Stimulated activated CD4-positive, alpha-beta T cell treated with anti-CD3 and anti-CD28 coated beads, Interleukin-1b, Interleukin-23, amount 100 ng/mL, for 48 hours (primary cell): ENCODE data around the gene TTLL10.

Experiments used
- DNase-seq: peaks from one replicate; pipeline ENCODE4 v3.0.0-alpha.2; 2020

Gene TTLL10

DNA sequence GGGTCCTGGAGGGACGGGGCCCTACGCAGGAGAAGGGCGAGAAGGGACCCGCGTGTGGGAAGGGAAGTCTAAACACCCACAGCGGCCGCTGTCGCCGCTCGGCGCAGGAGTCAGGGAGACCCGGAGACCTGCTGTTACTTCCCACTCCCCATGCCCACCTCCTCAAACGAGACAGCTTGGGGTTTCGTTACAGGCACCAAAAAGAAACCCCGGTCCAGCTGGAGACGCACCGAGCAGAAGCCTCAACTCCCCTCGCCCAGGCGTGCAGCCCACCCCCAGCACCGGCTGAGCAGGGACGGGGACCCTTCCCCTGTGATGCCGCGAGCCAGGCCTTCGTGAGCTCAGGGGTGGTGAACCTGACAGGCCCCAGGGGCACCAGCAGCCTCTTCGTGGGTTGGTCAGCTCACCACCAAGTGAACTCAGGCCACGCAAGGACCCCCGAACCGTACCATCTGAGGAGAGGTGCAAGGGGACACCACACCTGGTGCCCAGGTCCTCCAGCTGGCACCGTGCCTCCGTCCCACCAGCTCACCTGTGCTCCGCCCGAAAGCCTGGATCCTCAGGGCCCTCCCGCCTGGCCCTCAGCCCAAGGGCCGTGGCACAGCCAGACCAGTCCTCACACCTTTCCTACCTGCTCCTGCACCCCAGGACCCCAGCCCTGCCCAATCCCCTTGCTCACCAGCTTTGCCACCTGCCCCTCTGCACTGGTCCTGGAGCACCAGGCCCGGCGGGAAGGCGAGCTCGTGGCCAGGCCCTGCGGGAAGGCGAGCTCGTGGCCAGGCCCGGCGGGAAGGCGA lies 53.1 kb downstream of the TTLL10 start:
- no peak for DNase-seq

DNA sequence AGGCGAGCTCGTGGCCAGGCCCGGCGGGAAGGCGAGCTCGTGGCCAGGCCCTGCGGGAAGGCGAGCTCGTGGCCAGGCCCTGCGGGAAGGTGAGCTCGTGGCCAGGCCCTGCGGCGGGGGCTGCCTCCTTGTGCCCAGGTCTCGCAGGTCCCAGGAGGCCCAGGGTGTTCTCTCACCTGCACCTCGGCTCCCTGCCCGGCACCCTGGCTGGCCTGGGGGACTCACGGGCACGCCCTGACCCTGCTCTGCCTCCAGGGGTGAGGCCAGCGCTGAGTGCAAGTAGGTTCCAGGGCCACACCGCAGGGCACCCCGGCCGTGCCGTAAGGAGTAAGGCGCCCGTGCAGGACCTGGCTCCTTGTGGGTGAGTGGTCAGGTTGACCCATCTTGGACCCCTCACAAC lies 53.7 kb downstream of the TTLL10 start:
- DNase-seq: no peak

DNA sequence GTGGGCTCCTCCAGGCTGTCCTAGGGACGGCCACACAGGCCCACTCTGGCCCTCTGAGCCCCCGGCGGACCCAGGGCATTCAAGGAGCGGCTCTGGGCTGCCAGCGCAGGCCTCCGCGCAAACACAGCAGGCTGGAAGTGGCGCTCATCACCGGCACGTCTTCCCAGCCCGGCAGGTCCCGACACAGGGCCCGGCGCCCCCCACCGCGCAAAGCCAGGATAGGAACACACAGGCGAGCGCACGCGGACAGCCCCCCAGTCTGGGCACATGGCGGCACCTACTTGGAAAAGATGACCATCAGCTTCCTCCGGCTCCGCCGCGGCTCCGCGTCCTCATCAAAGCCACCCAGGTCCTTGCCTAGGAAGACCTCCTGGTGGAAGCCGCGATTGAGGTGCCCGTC lies 54.5 kb downstream of the TTLL10 start:
- no peak for DNase-seq

DNA sequence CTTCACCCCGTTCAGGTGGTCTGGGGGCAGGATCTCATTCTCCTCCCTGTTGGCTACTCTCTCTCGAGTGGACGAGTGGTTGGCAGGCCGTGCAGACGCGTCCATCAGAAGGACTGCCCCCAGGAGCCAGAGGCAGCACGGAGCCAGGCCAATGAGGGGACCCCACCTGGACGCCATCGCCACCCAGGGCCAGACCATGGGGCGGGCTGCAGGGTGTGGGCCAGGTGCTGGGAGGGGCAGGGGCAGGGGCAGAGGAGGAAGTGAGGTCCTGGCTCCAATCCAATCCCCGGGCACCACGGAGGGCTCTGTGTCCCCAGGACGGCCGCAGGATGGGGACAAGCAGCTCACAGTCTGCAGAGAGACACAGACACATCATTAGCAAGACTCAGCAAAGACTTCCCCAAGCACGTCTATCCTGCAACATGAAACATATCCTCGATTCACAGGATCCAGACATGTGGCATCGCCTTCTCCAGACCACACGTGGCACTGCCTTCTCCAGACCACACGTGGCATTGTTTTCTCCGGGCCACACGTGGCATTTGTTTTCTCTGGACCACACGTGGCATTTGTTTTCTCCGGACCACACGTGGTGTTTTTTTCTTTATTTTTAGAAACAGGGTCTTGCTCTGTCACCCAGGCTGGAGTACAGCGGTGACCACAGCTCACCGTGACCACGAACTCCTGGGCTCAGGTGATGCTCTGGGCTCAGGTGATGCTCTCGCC lies 55.1 kb downstream of the TTLL10 start:
- DNase-seq: no peak

DNA sequence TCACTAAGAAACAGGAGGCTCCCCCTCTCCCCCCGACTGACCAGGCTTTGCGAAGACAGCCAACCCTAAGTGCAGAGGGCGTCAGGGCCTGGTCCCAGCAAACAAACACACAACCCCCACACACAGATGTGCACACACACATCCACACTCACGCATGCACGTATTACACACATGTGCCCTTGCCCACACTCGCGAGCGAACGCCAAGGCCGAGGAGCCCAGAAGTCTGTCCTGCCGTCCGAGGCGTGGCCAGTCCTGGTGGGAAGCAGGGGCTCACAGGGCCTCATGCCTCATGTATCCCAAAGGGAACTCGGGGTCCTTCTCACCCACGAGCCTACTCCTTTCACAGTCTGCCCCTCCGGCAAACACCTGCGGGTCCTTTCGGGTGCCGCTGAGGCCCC lies 56.1 kb downstream of the TTLL10 start:
- DNase-seq: no peak

DNA sequence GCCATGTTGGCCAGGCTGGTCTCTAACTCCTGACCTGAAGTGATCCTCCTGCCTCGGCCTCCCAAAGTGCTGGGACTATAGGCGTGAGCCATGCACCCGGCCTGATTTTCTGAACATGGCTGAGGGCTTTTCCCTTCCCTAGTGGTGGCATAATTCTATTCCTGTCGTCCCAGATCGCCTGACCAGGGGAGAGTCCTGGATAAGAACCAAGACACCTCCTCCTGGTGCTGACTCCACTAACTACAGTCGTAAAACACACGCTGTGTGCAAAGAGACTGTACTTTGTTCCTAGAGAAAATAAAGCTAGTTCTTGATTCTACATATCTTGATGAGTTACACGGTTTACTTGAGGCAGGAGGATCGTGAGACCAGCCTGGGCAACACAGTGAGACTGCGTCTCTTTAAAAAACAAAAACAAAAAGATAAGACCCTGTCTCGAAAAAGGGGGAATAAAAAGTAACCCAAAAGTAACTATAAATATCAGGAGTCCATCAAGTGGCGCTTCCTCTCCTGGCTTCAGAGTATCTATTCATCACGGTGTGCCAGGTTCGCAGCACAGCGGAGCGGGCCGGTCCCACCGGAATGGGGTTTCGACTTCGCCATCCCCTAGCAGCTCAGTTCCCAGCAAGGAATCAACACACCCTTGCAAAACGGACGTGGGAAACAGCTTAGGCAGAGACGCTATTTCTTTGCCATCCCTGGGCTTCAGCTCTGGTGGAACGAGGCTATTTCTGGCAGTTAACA lies 57.1 kb downstream of the TTLL10 start:
- no peak for DNase-seq

DNA sequence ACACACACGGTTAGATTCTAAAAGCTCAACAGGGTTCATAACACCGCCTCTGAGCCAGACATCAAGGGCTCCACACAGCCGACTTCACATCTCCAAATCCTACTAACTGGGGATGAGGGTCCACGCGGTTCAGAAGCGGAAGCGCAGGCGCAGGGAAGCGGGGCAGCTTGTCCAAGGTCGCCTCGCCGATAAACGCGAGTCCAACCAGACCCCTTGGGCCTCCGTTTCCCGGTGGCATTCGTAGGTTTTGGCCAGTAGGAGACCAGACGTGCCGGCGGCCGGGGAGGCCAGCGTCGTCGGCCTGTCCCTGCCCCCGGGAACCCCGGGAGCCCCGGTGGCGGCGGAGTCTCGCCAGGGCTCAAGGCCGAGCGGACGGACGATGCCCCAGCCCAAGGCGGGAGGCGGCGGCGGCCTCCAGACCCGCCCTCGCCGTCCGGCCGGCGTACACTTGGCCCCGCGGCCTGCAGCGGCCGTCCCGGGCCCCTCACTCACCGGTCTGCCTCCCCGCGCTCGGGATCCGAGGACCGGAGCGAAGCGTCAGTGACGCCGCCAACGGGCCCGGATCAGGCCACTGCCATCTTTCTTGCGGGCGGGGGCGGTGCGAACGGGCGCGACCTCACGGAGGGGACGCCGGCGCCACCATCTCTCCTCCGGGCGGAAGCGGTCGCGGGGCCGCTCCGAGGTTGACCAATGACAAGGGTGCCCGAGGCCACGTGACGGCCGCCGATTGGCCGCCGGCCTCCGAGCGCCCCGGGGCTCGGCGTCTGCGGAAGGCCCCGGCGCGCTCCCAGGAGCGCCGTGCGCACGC lies 57.9 kb downstream of the TTLL10 start, which contains the start of gene SDF4:
TSS of gene SDF4 (minus strand) at position 602 of the 808 bp plus-strand sequence. CDS start 3,229 bp downstream, outside the sequence.
- DNase-seq: peak; percentile 97

DNA sequence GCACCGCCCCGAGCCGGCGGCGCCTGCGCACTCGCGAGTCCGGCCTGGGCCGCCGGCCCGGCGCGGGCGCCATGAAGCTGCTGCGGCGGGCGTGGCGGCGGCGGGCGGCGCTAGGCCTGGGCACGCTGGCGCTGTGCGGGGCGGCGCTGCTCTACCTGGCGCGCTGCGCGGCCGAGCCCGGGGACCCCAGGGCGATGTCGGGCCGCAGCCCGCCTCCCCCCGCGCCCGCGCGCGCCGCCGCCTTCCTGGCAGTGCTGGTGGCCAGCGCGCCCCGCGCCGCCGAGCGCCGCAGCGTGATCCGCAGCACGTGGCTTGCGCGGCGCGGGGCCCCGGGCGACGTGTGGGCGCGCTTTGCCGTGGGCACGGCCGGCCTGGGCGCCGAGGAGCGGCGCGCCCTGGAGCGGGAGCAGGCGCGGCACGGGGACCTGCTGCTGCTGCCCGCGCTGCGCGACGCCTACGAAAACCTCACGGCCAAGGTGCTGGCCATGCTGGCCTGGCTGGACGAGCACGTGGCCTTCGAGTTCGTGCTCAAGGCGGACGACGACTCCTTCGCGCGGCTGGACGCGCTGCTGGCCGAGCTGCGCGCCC lies 58.6 kb downstream of the TTLL10 start, which contains the start of gene B3GALT6:
TSS of gene B3GALT6 (plus strand) at position 30 of the 588 bp plus-strand sequence. CDS start at position 72, 42 bp downstream.
- DNase-seq: no peak

DNA sequence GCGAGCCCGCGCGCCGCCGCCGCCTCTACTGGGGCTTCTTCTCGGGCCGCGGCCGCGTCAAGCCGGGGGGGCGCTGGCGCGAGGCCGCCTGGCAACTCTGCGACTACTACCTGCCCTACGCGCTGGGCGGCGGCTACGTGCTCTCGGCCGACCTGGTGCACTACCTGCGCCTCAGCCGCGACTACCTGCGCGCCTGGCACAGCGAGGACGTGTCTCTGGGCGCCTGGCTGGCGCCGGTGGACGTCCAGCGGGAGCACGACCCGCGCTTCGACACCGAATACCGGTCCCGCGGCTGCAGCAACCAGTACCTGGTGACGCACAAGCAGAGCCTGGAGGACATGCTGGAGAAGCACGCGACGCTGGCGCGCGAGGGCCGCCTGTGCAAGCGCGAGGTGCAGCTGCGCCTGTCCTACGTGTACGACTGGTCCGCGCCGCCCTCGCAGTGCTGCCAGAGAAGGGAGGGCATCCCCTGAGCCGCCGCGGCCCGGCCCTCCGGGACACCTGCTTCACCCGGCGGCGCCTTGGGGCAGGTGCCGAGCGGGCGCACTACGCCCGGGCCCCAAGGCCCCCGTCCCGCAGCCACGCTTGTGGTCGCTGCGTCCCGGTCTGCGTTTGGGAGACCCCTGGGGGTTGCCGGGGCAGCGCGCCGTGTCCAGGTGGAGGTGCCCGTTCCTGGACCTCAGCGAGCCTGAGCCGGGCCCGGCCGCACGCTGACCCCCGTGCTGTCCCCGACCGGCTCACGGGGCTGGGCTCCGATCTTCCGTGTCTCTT lies 59.3 kb downstream of the TTLL10 start:
- DNase-seq: no peak

DNA sequence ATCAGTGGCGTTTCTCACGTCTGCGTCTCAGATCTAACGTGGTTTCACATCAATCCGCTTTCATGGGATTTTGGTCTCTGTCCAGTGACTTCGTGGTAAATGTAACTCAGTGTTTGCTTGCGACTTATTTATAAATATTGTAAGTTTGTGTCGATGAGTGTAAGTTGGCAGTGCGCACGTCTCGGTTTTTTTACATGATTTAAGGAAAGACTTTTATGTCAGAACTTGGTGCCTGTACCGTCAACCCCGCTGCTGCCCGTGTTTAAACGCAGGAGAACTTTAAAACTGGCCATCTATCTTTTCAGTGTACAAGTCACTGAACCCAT lies 59.9 kb downstream of the TTLL10 start:
- DNase-seq: no peak

DNA sequence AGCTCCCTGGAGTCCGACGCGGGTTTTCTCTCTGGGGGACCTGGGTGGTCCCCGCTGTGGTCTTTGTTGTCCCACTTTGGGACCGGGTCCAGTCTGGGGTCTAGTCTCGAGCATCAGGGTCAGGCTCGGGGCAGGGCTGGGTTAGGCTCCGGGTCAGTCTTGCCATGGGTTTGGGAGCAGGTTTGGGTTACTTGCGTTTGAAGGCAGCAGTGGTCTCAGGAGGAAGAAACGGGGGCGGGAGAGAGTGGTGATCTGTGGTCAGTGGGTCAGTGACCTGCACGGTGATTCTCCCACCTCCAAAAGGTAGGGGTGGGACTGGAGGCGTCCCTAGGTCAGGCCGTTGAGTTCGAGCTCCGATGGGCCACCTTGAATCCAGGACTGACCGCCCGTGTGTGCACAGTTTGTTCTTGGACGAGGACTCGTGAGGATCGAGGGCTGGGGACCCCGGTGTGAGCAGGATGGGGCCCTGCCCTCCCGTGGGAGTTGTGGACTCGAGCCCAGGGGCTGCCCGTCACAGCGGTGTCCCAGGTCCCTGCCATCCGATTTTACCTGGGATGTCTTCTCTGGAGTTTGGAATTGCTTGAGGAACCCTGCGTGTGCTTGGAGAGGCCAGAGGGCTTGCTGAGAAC lies 60.6 kb downstream of the TTLL10 start:
- no peak for DNase-seq

DNA sequence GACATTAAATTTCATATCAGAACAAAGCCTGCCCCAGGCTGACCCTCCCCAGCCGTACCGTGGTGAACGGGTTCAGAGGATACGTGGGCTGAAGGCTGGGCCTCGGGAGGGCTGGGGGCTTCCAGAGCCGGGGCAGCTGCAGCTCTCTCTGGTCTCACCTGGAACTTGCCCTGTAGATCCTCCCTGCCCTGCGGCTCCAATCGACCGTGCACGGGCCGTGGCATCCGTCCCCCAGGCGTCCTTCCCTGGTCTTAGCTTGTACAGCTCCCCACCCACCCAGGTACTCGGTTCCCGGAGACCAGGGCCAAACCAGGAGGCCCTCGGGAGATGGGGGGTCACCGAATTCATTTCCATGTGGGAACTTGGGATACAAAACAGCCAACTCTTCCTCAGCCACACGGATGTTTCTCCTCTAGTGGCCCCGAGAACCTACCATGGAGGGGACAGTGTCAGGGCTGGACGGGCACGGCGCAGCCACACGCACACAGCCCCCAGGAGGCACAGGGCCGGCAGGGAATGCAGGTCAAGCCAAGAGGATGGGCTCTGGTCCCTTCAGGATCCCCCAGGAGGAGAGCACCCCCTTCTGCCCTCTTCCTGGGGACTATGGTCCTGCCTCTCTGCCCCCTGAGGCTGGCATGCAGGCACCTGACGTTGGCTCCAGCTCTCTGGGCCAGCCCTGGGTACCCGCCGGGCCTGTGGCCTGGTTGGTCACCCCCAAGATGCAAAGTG lies 61.5 kb downstream of the TTLL10 start:
- no peak for DNase-seq

DNA sequence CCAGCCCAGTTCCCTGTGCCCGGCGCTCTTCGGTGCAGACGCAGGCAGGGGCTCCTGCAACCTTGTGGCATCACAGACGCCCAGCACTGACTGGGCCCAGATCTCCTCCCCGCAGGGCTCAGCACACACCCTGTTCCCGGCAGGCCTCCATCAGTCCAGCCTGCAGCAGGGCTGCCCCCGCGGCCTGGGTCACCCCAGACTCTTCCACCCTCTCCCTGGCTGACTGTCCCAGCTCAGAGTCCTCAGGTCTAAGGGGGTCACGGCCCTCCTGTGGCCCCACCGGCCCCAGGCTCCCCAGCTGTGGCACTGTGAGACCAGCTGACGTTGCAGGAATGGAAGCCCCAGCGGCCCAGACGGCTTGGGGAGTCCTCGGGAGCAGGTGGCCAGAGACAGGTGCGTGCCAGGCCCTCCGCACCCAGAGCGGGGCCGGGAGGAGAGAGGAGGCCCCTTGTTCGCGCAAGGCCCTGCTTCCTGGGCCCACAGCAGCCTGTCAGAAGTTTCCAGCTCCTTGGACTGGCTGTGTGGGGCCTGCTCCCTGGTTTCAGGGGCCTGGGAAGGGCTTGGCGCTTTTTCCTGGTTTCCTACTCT lies 62.6 kb downstream of the TTLL10 start:
- DNase-seq: no peak

DNA sequence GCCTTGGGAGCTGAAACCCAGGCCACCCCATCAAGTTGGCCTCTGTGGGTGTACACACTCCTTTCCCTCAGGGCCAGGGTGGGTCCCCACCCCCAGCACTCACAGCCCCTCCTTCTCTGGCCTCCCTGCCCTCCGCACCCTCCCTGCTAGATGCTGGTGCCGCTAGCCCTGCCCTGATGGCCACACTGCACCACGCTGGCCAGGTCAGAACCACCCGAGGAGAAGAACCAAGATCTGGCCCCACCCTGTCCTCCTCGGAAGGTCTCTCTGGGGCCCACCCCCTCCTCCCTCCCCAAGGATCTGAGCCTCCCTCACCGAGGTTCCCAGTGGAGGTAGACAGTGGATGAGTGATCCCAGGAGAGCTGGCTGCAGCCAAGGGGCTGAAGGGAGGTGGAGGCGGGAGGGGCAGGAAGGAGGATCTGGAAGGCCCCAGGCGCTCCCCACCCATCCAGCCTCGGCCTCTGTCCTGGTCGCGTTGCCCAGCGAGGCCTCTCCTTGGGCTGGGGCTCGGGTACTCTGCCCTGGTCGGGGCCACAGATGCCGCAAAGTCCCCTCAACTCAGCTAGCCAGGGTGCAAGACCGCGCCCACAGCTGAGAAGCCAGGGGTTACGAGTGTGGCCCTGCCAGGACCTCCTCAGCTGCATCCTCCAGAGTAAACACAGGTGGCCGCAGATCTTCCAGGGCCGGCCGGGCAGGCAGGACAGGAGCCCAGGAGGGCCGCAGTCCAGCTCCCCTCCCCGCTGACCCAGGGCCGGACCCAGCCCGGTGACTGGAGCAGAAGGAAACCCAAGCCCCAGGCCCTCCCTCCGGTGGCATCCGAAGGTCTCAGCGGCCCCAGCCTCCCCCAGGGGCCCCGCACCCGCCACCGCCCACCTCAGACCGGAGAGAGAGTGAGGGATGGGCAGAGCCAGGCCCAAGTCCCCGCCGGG lies 63.5 kb downstream of the TTLL10 start:
- no peak for DNase-seq

DNA sequence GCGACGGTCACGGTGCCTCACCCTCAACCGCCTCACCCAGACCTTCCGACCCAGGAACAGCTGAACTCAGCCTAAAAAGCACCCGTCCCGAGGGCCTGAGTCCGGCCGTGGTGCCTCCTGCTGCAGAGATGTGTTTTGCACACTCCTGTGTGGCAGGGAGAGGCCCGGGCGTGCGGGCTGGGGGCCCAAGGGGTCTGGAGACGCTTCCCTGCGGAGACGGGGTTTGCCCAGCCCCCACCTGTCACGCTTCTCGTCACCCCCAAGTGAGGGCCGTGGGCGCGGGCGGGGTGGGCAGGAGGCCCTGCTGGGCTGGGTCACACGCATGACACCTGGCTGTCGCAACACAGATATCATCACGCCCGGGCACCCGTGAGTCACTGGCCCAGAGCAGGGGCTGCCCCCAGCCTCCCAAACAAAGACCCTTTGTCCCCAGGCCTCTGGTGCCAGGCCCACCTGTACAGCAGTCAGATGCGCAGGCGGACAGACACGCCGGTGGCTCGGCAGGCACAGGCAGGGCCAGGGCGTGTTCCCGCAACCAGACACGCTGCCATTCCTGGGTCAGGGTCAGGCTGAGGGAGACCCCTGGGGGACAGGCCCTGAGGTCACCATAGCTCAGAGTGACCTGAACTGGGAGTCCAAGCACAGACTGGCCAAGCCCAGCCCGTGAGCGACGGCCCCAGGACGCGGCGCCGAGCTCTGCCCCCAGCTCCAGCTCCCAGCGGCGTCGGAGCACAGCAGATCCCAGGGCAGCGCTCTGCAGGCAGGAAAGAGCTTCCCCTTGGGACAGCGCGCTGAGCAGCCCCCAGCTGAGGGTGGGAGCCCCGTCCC lies 64.4 kb downstream of the TTLL10 start:
- no peak for DNase-seq

DNA sequence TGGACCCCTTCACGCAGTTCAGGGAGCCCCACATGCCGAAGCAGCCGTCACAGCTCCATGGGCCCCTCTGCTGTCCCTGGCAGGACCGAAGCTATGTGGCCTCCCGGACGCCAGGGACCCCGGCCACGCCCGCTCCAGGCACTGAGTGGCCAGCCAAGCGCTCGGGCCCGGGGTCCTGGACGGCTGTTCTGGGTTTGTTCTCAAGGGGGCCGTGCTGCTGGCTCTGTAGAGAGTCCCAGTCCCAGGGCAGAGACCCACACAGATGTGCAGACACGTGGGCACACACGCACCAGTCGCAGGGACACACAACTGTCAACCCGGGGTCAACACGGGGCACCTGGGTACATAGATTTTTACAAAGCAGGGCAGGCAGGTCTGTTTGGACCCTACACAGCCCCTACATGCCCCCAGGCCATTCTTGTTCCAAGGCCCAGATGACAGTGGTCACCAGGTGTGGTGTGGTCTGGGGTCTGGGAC lies 65.1 kb downstream of the TTLL10 start:
- no peak for DNase-seq

DNA sequence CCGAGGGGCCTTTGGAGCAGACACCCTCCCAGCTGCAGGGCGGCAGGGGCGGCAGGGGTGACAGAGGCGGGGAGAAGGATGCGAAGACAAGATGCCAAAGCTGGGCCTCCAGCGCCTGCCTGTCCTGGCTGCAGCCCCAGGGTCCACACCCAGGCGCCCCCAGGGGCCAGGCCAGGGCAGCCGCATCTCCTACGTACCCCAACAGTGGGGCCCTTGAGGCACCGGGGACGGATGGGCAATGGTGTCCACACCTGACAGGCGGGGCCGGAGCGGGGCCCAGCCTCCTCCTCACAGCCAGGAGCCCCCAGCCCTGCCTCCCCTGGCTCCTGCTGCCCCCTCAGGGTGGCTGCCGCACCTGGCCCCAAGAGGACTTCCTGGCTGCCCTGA lies 65.5 kb downstream of the TTLL10 start:
- no peak for DNase-seq
